ENCODE data around the gene THSD4.

DNA sequence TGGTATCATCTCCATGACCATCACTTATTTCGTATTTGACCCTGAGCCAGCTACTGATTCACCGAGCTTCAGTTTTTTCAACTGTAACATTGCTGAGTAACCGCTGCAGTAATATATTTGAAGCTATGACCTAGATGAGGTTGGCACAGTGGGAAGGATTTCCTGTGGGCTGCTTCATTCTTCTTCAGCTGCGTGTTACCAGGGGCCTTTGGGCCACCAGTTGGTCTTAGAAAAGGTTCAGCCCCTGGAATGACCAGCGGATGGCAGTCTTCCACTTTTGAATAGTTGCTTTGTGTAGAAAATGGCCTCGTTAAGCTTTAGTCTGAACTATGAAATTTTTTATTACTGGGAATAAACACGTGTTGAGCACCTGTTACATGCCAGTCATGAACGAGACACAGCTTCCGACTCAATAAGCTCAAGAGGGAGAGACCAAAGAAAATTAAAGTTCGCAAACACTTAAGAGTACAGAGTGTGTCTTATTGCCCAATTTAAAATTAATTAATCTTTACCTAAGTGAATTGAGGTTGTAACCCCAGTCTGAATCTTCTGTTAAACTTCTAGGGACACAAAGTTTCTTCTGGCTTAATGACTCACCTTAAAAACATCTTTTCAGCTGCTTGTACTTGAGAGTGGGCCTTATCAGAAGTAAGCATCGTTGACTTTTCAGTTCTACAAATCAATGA is 637.5 kb downstream of the THSD4 start:
- TF ChIP-seq YY1 (IDR thresholded peaks at IDR 0.05; ENCODE audit: insufficient read depth, insufficient read length): no peak
- TF ChIP-seq ZNF274 (IDR thresholded peaks at IDR 0.05; ENCODE audit: low read depth, low read length): no peak

Data from NT2/D1 (cell line).